A549 (cell line): Measurements from ENCODE around the gene TRAM2.

ENCODE experiments used
- EP300 ChIP-seq, 2 experiments: fragments of >200 bp; sonication (Bioruptor Twin); formaldehyde crosslinking; IDR thresholded peaks; 2 replicates in 1 of 2; 3 replicates in 1 of 2; pipeline ENCODE4 v1.6.1; 2016 to 2017
- FOSL2 ChIP-seq, 2 experiments: fragments of 450-650 bp in 1 of 2; fragments of >200 bp in 1 of 2; sonication (Bioruptor Twin) in 1 of 2; formaldehyde crosslinking; IDR thresholded peaks; 2 replicates each; pipeline versions ENCODE4 v1.5.0 to v1.6.1; 2016 to 2020; ENCODE audit warnings: mild to moderate bottlenecking in 1 of 2, moderate library complexity in 1 of 2
- HOXA7 ChIP-seq: fragments of 250-450 bp; sonication (Bioruptor Pico); IDR thresholded peaks from 2 replicates; pipeline ENCODE4 v1.5.0; 2020; ENCODE audit warnings: mild to moderate bottlenecking, moderate library complexity
- MYC ChIP-seq: IDR thresholded peaks from 2 replicates; pipeline ENCODE4 v1.6.1; 2012; ENCODE audit warnings: mild to moderate bottlenecking, inconsistent platforms, low read length, improper control_type of control experiment, borderline replicate concordance
- POLR2A ChIP-seq: IDR thresholded peaks from 2 replicates; pipeline ENCODE4 v1.6.1; 2012; ENCODE audit warnings: mild to moderate bottlenecking, low read length
- RCOR1 ChIP-seq: fragments of 150-350 bp; IDR thresholded peaks from 2 replicates; pipeline ENCODE4 v1.6.1; 2014; ENCODE audit warnings: antibody characterized with exemption, low read length, low read depth
- SMC3 ChIP-seq: fragments of >200 bp; sonication (Bioruptor Twin); formaldehyde crosslinking; IDR thresholded peaks from 3 replicates; pipeline ENCODE4 v1.6.1; 2018; ENCODE audit warnings: inconsistent platforms
- TF ChIP-seq, protein P1 (sequence below): fragments of >200 bp; sonication (Bioruptor Twin); formaldehyde crosslinking; IDR thresholded peaks from 3 replicates; pipeline ENCODE4 v1.5.1; 2016
- TF ChIP-seq, protein P2 (sequence below): fragments of >200 bp; sonication (Bioruptor Twin); formaldehyde crosslinking; IDR thresholded peaks from 3 replicates; pipeline ENCODE4 v1.6.1; 2016

DNA sequence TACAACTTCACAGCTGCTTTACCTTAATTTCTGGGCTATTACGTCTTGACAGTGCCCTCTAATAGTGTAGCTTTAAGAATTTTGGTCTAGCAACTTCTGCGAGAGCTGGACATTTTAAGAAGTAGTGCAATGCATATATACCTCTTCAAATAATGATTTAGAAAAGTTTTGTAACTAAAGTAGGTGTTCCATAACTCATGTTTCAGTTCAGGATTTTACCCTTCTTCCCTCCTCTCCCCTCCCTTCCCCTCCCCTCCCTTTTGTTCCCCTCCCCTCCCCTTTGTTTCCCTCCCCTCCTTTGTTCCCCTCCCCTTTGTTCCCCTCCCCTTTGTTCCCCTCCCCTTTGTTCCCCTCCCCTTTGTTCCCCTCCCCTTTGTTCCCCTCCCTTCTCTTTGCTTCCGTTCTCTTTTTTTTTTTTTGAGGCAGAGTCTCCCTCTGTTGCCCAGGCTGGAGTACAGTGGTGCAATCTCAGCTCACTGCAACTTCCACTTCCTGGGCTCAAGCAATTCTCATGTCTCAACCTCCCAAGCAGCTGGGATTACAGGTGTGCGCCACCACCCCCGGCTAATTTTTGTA is 28.8 kb upstream of the TRAM2 start:
- TF ChIP-seq, protein P1, sequence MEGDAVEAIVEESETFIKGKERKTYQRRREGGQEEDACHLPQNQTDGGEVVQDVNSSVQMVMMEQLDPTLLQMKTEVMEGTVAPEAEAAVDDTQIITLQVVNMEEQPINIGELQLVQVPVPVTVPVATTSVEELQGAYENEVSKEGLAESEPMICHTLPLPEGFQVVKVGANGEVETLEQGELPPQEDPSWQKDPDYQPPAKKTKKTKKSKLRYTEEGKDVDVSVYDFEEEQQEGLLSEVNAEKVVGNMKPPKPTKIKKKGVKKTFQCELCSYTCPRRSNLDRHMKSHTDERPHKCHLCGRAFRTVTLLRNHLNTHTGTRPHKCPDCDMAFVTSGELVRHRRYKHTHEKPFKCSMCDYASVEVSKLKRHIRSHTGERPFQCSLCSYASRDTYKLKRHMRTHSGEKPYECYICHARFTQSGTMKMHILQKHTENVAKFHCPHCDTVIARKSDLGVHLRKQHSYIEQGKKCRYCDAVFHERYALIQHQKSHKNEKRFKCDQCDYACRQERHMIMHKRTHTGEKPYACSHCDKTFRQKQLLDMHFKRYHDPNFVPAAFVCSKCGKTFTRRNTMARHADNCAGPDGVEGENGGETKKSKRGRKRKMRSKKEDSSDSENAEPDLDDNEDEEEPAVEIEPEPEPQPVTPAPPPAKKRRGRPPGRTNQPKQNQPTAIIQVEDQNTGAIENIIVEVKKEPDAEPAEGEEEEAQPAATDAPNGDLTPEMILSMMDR, result no peak
- no peak for TF ChIP-seq EP300 (IDR thresholded peaks at IDR 0.05)
- no peak for TF ChIP-seq POLR2A
- no peak for TF ChIP-seq HOXA7 (CRISPR knock-in tag)
- no peak for TF ChIP-seq MYC
- TF ChIP-seq RCOR1, result no peak
- TF ChIP-seq, protein P2, sequence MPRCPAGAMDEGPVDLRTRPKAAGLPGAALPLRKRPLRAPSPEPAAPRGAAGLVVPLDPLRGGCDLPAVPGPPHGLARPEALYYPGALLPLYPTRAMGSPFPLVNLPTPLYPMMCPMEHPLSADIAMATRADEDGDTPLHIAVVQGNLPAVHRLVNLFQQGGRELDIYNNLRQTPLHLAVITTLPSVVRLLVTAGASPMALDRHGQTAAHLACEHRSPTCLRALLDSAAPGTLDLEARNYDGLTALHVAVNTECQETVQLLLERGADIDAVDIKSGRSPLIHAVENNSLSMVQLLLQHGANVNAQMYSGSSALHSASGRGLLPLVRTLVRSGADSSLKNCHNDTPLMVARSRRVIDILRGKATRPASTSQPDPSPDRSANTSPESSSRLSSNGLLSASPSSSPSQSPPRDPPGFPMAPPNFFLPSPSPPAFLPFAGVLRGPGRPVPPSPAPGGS, result no peak
- no peak for TF ChIP-seq FOSL2 (IDR thresholded peaks at IDR 0.05)
- no peak for TF ChIP-seq FOSL2 (CRISPR knock-in tag; IDR thresholded peaks at IDR 0.05)
- TF ChIP-seq SMC3, result no peak
